Type B pancreatic cell (in vitro differentiated cells): ENCODE measurements around the gene SERPINI1. TPM values are rescaled to one million over a fixed set of nuclear protein-coding genes. Genes with fewer than 3 reads are reported as not detected.

Experiments
- DNase-seq: peaks from one replicate; pipeline ENCODE4 v3.0.0; 2021; ENCODE audit warnings: mixed read lengths; ENCODE audit not compliant: unreplicated experiment; ENCODE audit errors: extremely low spot score
- H3K27ac Mint-ChIP-seq: 2 replicates; pipeline ENCODE4 v1.8.0; 2021; ENCODE audit warnings: mild to moderate bottlenecking, mixed read lengths
- H3K27me3 Mint-ChIP-seq: 2 replicates; pipeline ENCODE4 v1.8.0; 2021; ENCODE audit warnings: mixed read lengths
- H3K36me3 Mint-ChIP-seq: 2 replicates; pipeline ENCODE4 v1.8.0; 2021; ENCODE audit warnings: mixed read lengths
- H3K4me1 Mint-ChIP-seq: one replicate; pipeline ENCODE4 v1.8.0; 2021; ENCODE audit warnings: mixed read lengths; ENCODE audit not compliant: unreplicated experiment
- H3K4me3 Mint-ChIP-seq: 2 replicates; pipeline ENCODE4 v1.8.0; 2021; ENCODE audit warnings: mild to moderate bottlenecking, mixed read lengths
- H3K9me3 Mint-ChIP-seq: 2 replicates; pipeline ENCODE4 v1.8.0; 2021; ENCODE audit warnings: mixed read lengths
- total RNA-seq: library from RNA; stranded (reverse); gene quantifications from 2 replicates; pipeline ENCODE4 v1.2.1, GENCODE V29; 2021; ENCODE audit warnings: low replicate concordance
- TF ChIP-seq, protein P1 (sequence below): fragments of 200-600 bp; sonication (generic); conservative IDR thresholded peaks from 2 replicates; pipeline ENCODE4 v1.5.0; 2021; ENCODE audit warnings: antibody characterized with exemption, mild to moderate bottlenecking

Gene SERPINI1
- total RNA-seq, 1 donor from 2014 or later, result 27.2 TPM

DNA sequence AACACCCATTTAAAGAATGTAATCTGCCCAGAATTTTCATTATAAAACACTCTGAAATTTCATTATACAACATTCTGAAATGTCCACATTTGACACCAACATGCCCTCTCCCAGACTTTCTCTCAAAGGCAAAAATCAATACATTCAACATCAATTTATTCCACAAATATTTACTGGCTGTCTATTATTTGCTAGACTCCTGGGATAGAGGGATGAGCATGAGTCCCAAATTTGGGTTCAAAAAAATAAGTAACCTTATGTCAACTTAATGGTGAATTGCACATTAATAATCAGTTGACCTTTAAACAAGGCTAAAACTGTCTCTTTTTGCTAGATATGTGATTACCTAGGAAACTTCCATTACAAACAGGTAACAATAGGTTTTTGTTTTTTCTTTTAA, 109.0 kb downstream of the SERPINI1 start:
- H3K4me3 Mint-ChIP-seq, result no peak overlapping the region
- H3K9me3 Mint-ChIP-seq, result no peaks in the 10 kb centered on the region
- no peaks in the 10 kb centered on the region for H3K4me1 Mint-ChIP-seq
- no peak for DNase-seq
- H3K27me3 Mint-ChIP-seq, result no peaks in the 10 kb centered on the region
- no peak overlapping the region for H3K27ac Mint-ChIP-seq
- no peaks in the 10 kb centered on the region for H3K36me3 Mint-ChIP-seq
- TF ChIP-seq, protein P1, sequence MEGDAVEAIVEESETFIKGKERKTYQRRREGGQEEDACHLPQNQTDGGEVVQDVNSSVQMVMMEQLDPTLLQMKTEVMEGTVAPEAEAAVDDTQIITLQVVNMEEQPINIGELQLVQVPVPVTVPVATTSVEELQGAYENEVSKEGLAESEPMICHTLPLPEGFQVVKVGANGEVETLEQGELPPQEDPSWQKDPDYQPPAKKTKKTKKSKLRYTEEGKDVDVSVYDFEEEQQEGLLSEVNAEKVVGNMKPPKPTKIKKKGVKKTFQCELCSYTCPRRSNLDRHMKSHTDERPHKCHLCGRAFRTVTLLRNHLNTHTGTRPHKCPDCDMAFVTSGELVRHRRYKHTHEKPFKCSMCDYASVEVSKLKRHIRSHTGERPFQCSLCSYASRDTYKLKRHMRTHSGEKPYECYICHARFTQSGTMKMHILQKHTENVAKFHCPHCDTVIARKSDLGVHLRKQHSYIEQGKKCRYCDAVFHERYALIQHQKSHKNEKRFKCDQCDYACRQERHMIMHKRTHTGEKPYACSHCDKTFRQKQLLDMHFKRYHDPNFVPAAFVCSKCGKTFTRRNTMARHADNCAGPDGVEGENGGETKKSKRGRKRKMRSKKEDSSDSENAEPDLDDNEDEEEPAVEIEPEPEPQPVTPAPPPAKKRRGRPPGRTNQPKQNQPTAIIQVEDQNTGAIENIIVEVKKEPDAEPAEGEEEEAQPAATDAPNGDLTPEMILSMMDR, result no peak

DNA sequence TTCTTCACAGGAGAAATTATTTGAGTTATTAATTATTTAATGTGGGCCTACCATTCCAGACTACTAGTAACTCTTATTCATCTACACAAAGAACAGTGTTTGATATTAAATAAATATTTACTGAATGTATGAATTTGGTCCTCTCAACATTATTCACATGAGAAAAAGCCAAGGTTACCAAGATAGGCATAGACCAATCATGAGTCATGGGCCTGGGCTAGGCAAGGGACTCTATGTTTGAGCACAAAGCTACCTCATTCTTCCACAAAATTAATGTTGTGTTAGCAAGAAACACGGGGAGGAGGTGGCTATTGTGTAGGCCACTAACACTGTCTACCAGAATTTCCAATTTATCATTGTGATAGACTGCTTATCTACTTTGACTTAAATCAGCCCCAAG, 115.7 kb downstream of the SERPINI1 start:
- Mint-ChIP-seq H3K4me1 (no peaks in the 10 kb centered on the region), H3K36me3 (no peaks in the 10 kb centered on the region), H3K4me3 (no peak overlapping the region), H3K27ac (no peak overlapping the region), H3K27me3 (no peaks in the 10 kb centered on the region), H3K9me3 (no peaks in the 10 kb centered on the region)
- TF ChIP-seq, protein P1, result no peak
- DNase-seq, result no peak

DNA sequence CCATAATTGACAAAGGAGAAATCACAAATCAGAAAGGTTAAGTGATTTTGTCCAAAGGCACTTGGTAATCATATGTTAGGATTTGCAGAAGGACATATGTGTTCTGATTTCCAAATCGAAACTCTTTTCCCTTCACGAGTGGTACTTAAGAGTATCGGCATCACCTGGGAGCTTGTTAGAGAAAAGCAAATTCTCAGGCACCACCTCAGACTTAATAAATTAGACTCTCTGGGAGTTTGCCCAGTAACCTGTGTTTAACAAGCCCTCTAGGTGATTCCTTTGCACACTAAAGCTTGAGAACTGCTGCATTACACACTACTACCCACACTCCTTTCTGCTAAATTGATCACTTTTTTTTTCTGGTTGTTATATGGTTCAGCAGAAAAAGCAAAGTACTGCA, 116.2 kb downstream of the SERPINI1 start:
- Mint-ChIP-seq H3K27ac (no peak overlapping the region), H3K4me1 (no peaks in the 10 kb centered on the region), H3K9me3 (no peaks in the 10 kb centered on the region), H3K4me3 (no peak overlapping the region), H3K27me3 (no peaks in the 10 kb centered on the region), H3K36me3 (no peaks in the 10 kb centered on the region)
- DNase-seq, result no peak
- TF ChIP-seq, protein P1, result no peak

DNA sequence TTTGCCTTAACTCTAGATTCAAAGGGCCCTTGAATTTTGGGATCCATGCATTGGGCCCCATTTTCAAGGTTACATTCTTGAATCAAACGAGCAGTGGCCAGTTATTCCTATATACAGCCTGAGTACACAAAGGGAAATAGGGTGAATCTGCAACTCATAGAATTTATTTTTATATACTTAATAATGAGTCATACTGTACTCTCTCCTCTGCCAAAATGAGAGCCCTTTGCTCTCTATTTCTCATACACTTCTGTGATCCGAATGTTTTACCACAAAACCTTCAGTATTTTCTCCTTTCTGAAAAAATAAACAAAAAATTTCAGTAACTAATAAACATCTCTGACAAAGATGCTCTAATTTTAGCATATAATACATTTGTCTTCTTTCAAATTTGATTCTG, 116.7 kb downstream of the SERPINI1 start:
- H3K27ac Mint-ChIP-seq, result no peak overlapping the region
- no peak overlapping the region for H3K4me3 Mint-ChIP-seq
- no peaks in the 10 kb centered on the region for H3K4me1 Mint-ChIP-seq
- no peaks in the 10 kb centered on the region for H3K36me3 Mint-ChIP-seq
- TF ChIP-seq, protein P1, result no peak
- DNase-seq, result no peak
- no peaks in the 10 kb centered on the region for H3K9me3 Mint-ChIP-seq
- no peaks in the 10 kb centered on the region for H3K27me3 Mint-ChIP-seq

DNA sequence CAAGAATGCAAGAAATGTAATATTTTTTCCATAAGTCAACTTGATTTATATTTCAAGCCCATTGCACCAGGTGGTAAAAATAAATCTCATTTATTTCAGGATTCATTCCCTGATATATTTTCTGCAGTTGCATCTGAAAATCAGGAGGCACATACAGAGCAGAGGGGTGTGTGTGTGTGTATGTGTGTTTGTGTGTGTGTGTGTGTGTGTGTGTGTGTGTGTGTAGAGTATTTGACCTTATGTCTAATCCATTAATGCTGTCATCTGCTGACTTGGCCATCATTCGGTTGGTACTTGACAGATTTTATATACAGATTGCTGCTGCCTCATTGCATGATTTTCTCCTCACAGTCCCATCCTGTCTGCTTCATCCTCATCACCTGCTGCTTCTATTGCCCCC, 118.5 kb downstream of the SERPINI1 start:
- TF ChIP-seq, protein P1, result no peak
- no peak overlapping the region for H3K4me3 Mint-ChIP-seq
- H3K4me1 Mint-ChIP-seq, result no peaks in the 10 kb centered on the region
- no peak for DNase-seq
- no peaks in the 10 kb centered on the region for H3K27me3 Mint-ChIP-seq
- H3K27ac Mint-ChIP-seq, result no peak overlapping the region
- H3K36me3 Mint-ChIP-seq, result no peaks in the 10 kb centered on the region
- H3K9me3 Mint-ChIP-seq, result no peaks in the 10 kb centered on the region

DNA sequence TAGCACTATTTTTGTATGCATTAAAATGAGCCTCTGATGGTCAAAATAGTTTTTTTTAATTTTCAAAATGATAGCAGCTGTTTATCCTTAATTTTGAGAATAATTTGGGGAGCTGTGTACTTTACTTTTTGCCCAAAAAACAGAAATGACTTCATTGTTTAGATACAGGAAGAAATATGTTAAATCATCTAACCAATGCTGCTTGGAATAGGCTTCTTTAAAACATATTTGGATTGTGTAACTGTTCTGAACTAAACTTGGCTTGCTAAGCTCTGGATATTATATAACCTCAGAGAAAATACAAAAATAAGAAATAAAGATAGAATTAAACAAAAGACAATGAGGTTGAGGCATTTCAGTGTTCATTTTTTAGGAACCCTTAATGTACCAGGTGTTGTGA, 119.3 kb downstream of the SERPINI1 start:
- no peaks in the 10 kb centered on the region for H3K36me3 Mint-ChIP-seq
- H3K4me1 Mint-ChIP-seq, result no peaks in the 10 kb centered on the region
- H3K27me3 Mint-ChIP-seq, result no peaks in the 10 kb centered on the region
- H3K4me3 Mint-ChIP-seq, result no peak overlapping the region
- H3K27ac Mint-ChIP-seq, result no peak overlapping the region
- TF ChIP-seq, protein P1, result no peak
- H3K9me3 Mint-ChIP-seq, result no peaks in the 10 kb centered on the region
- DNase-seq, result no peak
